Measurements from ENCODE around the gene NDST4.

The NDST4 gene

DNA sequence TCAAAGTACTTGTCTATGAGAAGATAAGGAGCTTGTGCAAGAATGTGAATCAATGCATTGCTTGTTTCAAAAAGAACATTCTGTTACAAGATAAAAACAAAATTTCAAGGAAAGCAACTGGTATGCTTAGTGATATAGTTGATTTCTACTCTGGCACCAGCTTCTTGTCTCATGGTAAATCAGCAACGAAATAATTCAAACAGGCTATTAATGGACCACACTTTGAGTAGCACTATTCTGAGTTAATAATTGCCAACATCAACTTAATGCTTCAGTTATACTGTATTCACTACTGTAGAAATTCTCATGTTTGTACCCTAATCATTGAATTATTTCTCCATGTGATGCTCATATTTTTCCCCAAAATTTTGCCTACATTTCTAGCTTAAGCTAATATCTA, 252.6 kb downstream of the NDST4 start:
- DNase-seq (ENCODE audit: extremely low read depth, low read depth): no peak
- TF ChIP-seq, protein P1, sequence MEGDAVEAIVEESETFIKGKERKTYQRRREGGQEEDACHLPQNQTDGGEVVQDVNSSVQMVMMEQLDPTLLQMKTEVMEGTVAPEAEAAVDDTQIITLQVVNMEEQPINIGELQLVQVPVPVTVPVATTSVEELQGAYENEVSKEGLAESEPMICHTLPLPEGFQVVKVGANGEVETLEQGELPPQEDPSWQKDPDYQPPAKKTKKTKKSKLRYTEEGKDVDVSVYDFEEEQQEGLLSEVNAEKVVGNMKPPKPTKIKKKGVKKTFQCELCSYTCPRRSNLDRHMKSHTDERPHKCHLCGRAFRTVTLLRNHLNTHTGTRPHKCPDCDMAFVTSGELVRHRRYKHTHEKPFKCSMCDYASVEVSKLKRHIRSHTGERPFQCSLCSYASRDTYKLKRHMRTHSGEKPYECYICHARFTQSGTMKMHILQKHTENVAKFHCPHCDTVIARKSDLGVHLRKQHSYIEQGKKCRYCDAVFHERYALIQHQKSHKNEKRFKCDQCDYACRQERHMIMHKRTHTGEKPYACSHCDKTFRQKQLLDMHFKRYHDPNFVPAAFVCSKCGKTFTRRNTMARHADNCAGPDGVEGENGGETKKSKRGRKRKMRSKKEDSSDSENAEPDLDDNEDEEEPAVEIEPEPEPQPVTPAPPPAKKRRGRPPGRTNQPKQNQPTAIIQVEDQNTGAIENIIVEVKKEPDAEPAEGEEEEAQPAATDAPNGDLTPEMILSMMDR (IDR thresholded peaks at IDR 0.05; ENCODE audit: low read depth, low read length): no peak

DNA sequence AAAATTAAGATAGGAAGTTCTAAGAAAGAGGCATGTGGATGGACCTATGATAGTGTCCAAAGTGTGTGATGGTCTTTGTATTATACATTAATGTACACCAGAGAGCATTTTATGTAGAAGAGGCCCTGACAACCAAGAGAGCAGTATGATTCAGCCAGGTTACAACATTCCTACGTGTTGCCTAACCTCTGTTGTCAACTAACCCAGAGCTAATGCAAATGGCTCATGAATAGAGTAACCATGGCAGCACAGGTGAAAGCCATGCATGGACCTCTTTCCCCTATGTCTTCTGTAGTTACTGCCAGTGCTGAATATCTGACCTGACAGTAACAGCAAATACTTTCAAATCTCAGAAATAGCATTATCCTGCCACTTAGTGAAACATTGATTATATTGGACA, 255.6 kb downstream of the NDST4 start:
- TF ChIP-seq, protein P1 (IDR thresholded peaks at IDR 0.05; ENCODE audit: low read depth, low read length): no peak
- DNase-seq (ENCODE audit: extremely low read depth, low read depth): no peak

DNA sequence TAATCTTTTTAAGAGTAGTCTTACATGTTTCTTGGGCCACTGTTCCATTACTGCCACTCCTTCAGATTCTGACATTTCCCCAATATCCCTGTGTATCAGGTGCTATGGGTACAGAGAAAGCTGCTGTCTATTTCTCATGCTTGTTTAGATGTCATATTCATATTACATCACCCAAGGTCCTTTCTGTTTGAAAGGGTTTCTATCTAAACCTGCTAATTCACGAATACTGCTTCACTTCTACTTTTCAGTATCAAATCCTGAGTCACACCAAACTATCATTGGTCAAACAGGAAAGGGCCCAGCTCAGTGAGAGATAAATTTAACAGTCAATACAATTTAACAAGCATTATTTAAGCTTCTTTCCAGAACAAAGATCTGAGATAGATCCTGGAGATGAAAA, 273.4 kb downstream of the NDST4 start:
- TF ChIP-seq, protein P1 (IDR thresholded peaks at IDR 0.05; ENCODE audit: low read depth, low read length): no peak
- DNase-seq (ENCODE audit: extremely low read depth, low read depth): no peak

DNA sequence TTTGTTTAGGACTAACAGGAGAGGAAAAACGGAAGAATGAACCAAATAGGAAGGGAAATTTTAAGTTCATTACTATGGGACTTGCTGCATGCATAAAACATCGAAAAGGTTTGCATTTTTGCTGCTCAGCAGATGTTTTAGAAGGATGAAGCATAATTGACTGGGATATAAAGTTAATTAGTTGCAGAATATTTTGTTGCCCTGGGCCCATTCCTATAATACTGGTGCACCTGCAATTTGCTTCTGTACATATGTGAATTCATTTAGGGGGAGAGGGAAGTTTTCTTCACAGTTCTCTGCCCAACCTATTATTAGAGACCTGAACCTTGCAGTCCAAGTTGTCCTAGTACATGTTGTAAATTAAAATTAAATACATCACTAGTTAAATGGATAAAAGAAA, 282.8 kb downstream of the NDST4 start:
- no peak for DNase-seq (ENCODE audit: extremely low read depth, low read depth)
- TF ChIP-seq, protein P1 (IDR thresholded peaks at IDR 0.05; ENCODE audit: low read depth, low read length): no peak

DNA sequence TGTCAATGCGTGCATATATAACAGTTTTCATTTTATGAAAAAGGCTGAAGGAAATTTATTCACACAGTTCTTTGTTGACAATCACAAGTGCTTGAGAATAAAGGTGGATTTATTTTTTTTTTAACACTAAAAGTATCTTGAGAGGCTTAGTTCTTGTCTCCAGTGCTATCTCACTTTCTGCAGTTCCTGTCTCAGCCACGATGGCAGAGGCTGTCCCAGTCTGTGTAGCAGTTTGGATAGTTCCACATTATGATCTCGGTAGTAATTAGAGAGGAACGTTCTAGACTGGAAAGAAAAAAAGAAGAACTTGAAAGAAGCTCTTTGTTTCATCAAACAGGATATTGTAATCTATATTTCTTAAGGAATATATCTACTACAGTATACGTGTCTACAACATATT, 285.8 kb downstream of the NDST4 start:
- TF ChIP-seq, protein P1 (IDR thresholded peaks at IDR 0.05; ENCODE audit: low read depth, low read length): no peak

DNA sequence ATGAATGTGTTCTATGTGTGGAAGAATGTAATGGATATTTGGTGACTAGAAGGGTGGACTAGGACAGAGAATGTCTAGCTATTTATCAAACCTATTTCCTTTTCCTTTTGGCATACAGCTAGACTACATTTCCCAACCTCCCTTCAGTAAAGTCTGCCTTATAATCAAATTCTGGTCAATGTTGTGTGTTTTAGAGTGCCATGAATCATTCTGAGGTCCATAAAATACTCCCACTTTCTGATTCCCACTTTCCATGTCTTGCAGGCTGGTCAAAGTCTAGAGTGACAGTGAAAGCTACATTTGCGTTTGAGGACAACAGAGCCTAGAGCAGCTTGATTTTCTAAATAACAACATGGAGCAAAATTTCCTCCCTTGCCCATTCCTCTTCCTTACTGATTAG, 297.7 kb downstream of the NDST4 start:
- DNase-seq (ENCODE audit: extremely low read depth, low read depth): no peak
- TF ChIP-seq, protein P1 (IDR thresholded peaks at IDR 0.05; ENCODE audit: low read depth, low read length): no peak

More for the DNA sequence above, 285.8 kb downstream of the NDST4 start:
- no peak for DNase-seq (ENCODE audit: extremely low read depth, low read depth)

DNA sequence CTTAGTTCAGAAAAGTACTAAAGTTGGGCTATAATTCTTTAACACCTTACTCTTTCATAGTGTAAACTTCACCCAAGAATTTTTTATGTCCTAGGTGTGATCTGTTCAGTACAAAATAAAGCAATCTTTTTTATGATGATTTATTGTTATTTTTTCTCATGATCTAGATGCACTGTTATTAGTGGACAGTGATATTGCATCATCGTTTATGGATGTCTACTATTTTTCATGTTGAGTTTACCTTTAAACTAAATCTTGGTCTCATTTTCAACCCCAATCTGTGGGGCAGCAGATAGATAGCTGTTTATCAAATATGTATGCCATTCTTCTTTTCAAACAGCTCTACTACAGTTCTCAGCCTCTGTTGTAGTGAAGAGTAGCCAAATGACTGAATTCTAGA, 299.5 kb downstream of the NDST4 start:
- TF ChIP-seq, protein P1 (IDR thresholded peaks at IDR 0.05; ENCODE audit: low read depth, low read length): no peak
- no peak for DNase-seq (ENCODE audit: extremely low read depth, low read depth)
